OCI-LY1 (cell line): Measurements from ENCODE around the gene XPO6.

Source experiments
- H2AFZ ChIP-seq: fragments of 200-600 bp; sonication (generic), shearing (Covaris generic); 2 replicates; pipeline ENCODE4 v1.6.0; 2014; ENCODE audit warnings: antibody characterized with exemption, mild to moderate bottlenecking, low read length
- H3F3A ChIP-seq: fragments of 200-600 bp; sonication (generic), shearing (Covaris generic); 2 replicates; pipeline ENCODE4 v1.6.0; 2014; ENCODE audit warnings: mild to moderate bottlenecking, antibody characterized with exemption, low read length, moderate library complexity; ENCODE audit not compliant: insufficient read depth
- H3K27ac ChIP-seq: fragments of 200-600 bp; sonication (generic); 2 replicates; pipeline ENCODE4 v1.5.1; 2014; ENCODE audit warnings: low read length, mixed run types, mild to moderate bottlenecking, low read depth; ENCODE audit not compliant: poor library complexity, severe bottlenecking
- H3K27me3 ChIP-seq: fragments of 200-600 bp; sonication (generic); 2 replicates; pipeline ENCODE4 v1.6.0; 2014; ENCODE audit warnings: antibody characterized with exemption, mild to moderate bottlenecking, low read length, moderate library complexity; ENCODE audit not compliant: insufficient read depth
- H3K36me3 ChIP-seq: fragments of 200-600 bp; sonication (generic); 2 replicates; pipeline ENCODE4 v1.6.1; 2014; ENCODE audit warnings: mild to moderate bottlenecking, antibody characterized with exemption, low read length, moderate library complexity, mixed read lengths; ENCODE audit not compliant: insufficient read depth
- H3K4me1 ChIP-seq: fragments of 200-600 bp; sonication (generic); 2 replicates; pipeline ENCODE4 v1.5.1; 2014; ENCODE audit warnings: mild to moderate bottlenecking, low read length, moderate library complexity; ENCODE audit not compliant: insufficient read depth, severe bottlenecking
- H3K4me2 ChIP-seq: fragments of 200-600 bp; sonication (generic), shearing (Covaris generic); 2 replicates; pipeline ENCODE4 v1.6.1; 2014; ENCODE audit warnings: low read length
- H3K4me3 ChIP-seq: fragments of 200-600 bp; sonication (generic); 2 replicates; pipeline ENCODE4 v1.5.1; 2014; ENCODE audit warnings: low read length, low read depth, mild to moderate bottlenecking, mixed read lengths; ENCODE audit not compliant: poor library complexity, severe bottlenecking
- H3K79me2 ChIP-seq: fragments of 200-600 bp; shearing (Covaris generic); 2 replicates; pipeline ENCODE4 v1.6.1; 2016; ENCODE audit warnings: mixed run types, low read length, mixed read lengths; ENCODE audit not compliant: insufficient read depth
- H3K9ac ChIP-seq: fragments of 200-600 bp; sonication (generic), shearing (Covaris generic); 2 replicates; pipeline ENCODE4 v1.6.1; 2014; ENCODE audit warnings: mild to moderate bottlenecking, low read length, mixed read lengths
- H3K9me2 ChIP-seq: fragments of 200-600 bp; sonication (generic), shearing (Covaris generic); 2 replicates; pipeline ENCODE4 v1.6.1; 2014; ENCODE audit warnings: low read depth, mild to moderate bottlenecking, low read length, mixed read lengths
- H3K9me3 ChIP-seq: fragments of 200-600 bp; shearing (Covaris generic); 2 replicates; pipeline ENCODE4 v1.6.1; 2014; ENCODE audit warnings: low read length, mixed read lengths
- H4K20me1 ChIP-seq: fragments of 200-600 bp; sonication (generic), shearing (Covaris generic); 2 replicates; pipeline ENCODE4 v1.6.0; 2016; ENCODE audit warnings: mild to moderate bottlenecking, low read length; ENCODE audit not compliant: insufficient read depth
- CTCF ChIP-seq: fragments of 200-600 bp; sonication (generic), shearing (Covaris generic); IDR thresholded peaks from 2 replicates; pipeline ENCODE4 v1.5.1; 2017; ENCODE audit warnings: mild to moderate bottlenecking, antibody characterized with exemption, low read length, moderate library complexity, mixed read lengths
- EZH2 ChIP-seq: fragments of 200-600 bp; sonication (generic), shearing (Covaris generic); IDR thresholded peaks from 2 replicates; pipeline ENCODE4 v1.8.0; 2017; ENCODE audit warnings: borderline replicate concordance, mixed run types, mild to moderate bottlenecking, antibody characterized with exemption, low read length, moderate library complexity, mixed read lengths

Gene XPO6

GRCh38 chr16:28168991-28169554 is 42.7 kb downstream of the XPO6 start:
- H3K9me3 ChIP-seq = no peaks in the 10 kb centered on the region
- H4K20me1 ChIP-seq = no peaks in the 10 kb centered on the region
- H3K4me3 ChIP-seq = no peak overlapping the region
- no peaks in the 10 kb centered on the region for H3K9me2 ChIP-seq
- H3K9ac ChIP-seq = no peak overlapping the region
- TF ChIP-seq EZH2 (no peak), CTCF (no peak)
- no peaks in the 10 kb centered on the region for H3K4me1 ChIP-seq
- H3K27ac ChIP-seq = no peak overlapping the region
- no peak overlapping the region for H2AFZ ChIP-seq
- H3K27me3 ChIP-seq = no peaks in the 10 kb centered on the region
- no peaks in the 10 kb centered on the region for H3F3A ChIP-seq
- H3K36me3 ChIP-seq = peaks cover 92% of the 10 kb centered on the region
- no peak overlapping the region for H3K4me2 ChIP-seq
- no peaks in the 10 kb centered on the region; the same call in 1 of the 2 replicates for H3K79me2 ChIP-seq

DNA sequence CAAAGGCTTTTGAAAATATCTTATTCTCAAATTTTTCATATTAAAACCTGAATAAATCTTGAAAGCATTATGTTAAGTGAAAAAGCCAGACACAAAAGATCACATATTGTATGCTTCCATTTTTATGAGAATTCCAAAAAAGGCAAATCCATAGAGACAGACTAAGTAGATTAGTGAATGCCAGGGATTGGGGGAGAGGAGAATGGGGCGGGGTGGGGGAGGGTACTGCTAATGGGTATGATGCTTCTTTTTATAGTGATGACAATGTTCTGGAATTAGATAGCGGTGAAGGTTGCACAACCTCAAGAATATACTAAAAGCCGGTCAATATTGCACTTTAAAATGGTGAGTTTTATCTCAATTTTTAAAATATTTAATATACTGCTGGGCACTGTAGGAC is 44.0 kb downstream of the XPO6 start:
- Histone ChIP-seq H3F3A (no peaks in the 10 kb centered on the region), H3K36me3 (peaks cover 92% of the 10 kb centered on the region), H3K27me3 (no peaks in the 10 kb centered on the region), H3K4me1 (no peaks in the 10 kb centered on the region), H3K9me3 (no peaks in the 10 kb centered on the region), H3K4me2 (no peak overlapping the region), H3K4me3 (no peak overlapping the region), H3K9me2 (no peaks in the 10 kb centered on the region), H2AFZ (no peak overlapping the region), H3K27ac (no peak overlapping the region), H4K20me1 (no peaks in the 10 kb centered on the region), H3K9ac (no peak overlapping the region), H3K79me2 (no peaks in the 10 kb centered on the region; the same call in 1 of the 2 replicates)
- TF ChIP-seq EZH2 (no peak), CTCF (no peak)

GRCh38 chr16:28167221-28167620 is 44.5 kb downstream of the XPO6 start:
- no peak overlapping the region for H3K4me2 ChIP-seq
- no peak for TF ChIP-seq CTCF
- no peak for TF ChIP-seq EZH2

More at GRCh38 chr16:28167221-28167620, 44.5 kb downstream of the XPO6 start:
- peaks cover 87% of the 10 kb centered on the region for H3K36me3 ChIP-seq
- no peaks in the 10 kb centered on the region for H3K4me1 ChIP-seq
- H2AFZ ChIP-seq = no peak overlapping the region
- peaks cover under 1% of the 10 kb centered on the region for H3K79me2 ChIP-seq
- H3K27ac ChIP-seq = no peak overlapping the region
- H3K9me2 ChIP-seq = no peaks in the 10 kb centered on the region
- H3K9ac ChIP-seq = no peak overlapping the region
- no peaks in the 10 kb centered on the region for H4K20me1 ChIP-seq
- no peaks in the 10 kb centered on the region for H3K9me3 ChIP-seq
- no peaks in the 10 kb centered on the region for H3K27me3 ChIP-seq
- no peak overlapping the region for H3K4me3 ChIP-seq
- H3F3A ChIP-seq = no peaks in the 10 kb centered on the region
